HG03039 (cell line): ENCODE measurements around the gene C2orf80.
"Not testable (repeated sequence)": the region's sequence is repeated elsewhere in the genome, so short reads cannot be mapped to it uniquely, and the experiment has no call there.

ENCODE experiments used
- ATAC-seq: cut with Tn5 transposase; IDR thresholded peaks from one replicate; pipeline ENCODE4 v1.9.1; 2021; ENCODE audit warnings: mild to moderate bottlenecking, moderate library complexity; ENCODE audit not compliant: unreplicated experiment

C2orf80 gene

DNA sequence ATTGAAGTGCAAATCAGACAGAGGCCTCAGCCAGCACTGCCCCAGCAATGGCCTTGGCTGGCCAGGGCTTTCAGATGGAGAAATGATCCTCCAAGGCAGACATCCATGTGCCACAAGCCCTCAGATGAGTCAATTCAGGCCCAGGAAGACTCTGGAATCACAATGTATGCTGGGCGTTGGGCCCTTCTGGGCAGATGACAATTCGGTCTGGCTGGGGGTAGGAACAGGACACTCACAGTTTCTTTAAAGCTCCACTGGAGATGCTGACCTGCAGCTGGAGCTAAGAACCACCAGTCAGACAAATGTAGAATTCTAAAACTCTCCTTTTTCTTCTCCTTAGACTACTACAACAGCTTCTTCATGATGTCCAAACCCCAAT, 53.1 kb downstream of the C2orf80 start:
- no peak for ATAC-seq

DNA sequence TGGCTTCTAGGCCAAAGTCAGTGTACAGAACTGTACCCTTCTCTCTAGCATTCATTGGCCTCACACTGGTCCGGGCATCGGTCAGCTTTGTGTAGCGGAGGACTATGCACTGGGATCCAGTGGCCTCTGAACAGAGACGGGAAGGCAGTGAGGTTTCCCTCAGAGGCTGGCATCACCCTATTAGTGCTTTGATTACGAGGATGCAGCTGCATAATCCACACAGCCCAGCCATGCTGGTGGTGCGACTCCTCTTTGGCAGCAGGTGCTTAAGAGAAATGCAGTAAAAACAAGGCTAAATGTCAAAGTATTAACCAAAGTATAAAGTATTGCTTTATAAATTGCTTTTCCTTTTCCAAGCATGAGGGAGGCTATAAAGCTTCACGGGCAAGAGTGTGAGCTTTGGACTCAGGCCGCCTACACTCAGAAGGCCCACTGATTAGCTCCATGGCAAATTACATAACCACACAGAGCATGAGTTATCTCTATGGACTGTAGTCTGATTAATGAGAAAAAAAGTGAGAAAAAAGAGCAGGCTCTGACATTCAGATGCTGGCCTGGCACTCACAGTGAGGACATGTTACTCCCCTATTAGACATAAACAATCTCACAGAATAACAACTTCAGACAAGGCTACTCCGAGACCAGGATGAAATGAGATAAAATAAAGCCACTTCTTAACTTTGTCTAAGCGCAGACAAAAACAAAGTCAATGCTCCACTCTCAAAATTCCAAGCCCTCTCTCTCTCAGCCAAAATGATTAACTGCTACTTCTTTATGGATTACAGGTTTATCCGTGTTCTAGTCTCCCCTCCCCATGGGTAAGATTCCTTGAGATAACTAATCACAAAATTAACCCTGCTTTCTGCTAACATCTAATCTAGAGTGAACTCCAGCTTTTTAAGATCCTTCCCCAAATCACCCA, 53.8 kb downstream of the C2orf80 start:
- no peak for ATAC-seq

DNA sequence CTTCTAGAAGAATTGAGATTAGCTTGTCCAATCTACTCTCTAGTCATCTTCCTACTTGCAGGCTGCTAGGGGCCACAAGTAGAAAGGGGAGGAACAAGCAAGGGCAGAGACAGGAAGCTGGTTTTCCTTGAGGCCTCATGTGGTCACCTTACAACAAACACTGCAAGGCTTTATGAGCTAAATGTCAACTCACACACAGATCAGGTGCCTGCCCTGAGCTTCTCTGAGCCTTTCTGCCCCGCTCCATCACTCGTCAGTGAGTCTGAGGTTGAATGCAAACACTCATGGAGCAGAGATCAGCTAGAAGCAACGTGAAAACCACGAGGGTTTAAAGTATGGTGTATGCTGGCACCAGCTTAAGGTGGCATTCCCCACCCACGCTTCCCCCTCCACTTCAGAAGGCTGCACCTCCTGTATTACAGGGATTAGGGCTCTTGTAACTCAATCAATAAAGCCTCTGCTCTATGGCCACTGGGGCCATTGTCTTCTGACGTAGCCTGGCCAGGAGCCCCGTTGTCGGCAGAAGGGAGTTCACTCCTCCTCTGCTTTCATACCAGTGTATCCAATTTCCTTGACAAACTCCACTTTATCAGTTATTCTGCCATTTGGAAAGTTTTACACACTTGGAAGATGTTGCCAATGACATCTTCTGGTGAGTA, 54.8 kb downstream of the C2orf80 start:
- no peak for ATAC-seq

DNA sequence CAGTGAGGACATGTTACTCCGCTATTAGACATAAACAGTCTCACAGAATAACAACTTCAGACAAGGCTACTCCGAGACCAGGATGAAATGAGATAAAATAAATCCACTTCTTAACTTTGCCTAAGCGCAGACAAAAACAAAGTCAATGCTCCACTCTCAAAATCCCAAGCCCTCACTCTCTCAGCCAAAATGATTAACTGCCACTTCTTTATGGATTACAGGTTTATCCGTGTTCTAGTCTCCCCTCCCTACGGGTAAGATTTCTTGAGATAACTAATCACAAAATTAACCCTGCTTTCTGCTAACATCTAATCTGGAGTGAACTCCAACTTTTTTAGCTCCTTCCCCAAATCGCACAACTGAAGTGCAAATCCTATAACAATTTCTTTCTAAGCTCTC, 59.1 kb downstream of the C2orf80 start:
- no peak for ATAC-seq

DNA sequence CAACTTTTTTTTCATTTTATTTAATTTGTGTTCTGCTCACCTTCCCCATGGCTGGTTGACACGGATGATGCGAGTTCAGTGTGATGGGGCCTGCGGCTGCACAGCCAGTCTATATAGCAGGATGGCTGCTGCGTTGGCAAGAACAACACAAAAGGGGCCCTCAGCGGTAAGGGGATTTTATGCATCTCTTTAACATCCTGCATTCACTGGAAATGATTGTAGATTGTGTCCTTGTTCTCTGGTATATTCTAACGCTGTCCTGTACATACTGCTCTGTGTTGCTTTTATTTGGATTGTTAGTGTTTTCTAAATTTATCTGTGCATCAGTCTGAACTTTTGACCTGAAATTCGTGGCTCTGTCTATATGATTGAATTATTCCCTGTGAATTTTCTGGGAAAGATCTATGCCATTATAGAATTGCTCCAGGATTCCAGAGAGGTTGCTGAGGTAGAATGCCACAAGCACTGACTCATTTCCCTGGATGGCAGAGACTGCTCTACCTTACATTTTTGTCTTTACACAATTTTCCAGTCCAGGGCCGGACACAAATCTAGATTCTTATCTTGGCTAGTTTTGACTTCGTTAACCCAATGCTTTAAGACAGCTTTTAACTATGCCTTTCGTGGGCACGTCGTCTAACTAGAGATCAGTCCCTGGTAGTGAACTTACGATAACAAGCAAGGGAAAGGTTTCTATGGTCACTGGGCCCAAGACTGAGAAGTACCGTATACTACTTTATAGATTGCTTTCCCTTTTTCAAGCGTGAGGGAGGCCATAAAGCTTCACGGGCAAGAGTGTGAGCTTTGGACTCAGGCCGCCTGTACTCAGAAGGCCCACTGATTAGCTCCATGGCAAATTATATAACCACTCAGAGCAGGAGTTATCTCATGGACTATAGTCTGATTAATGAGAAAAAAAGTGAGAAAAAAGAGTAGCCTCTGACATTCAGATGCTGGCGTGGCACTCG, 59.8 kb downstream of the C2orf80 start, which contains the start of gene CRYGC:
Gene CRYGC, minus strand, starts transcription at position 85 of the 968 bp plus-strand sequence. Its CDS starts 36 bp downstream, at position 49.
- ATAC-seq, result no peak

DNA sequence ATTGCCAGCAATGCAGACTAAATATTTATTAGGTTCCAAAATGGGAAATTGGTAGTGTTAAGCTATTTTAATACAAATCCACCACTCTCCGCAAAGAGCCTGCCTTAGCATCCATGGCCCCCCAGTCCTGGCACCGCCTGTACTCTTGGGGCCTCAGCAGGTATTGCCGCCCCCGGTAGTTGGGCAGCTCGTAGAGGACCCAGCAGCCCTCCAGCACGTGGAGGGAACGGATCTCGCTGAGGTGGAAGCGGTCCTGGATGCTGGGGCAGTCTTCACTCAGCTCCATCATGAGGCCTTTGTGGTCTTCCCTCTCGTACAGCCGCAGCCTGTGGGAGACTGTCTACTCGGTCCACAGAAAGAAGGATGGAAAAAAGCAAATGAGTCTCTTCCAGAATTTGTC, 61.7 kb downstream of the C2orf80 start:
- ATAC-seq, result no peak

DNA sequence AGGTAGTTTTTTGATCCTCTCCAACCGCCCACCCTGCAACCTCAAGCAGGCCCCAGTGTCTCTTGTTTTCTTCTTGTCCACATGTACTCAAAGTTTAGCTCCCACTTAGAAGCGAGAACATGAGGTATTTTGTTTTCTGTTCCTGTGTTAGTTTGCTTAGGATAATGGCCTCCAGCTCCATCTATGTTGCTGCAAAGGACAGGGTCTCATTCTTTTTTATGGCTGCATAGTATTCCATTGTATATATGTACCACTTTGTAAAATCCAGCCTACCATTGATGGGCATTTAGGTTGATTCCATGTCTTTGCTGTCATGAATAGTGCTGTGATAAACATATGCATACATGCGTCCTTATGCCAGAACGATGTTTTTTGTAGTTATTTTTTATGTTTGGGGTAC, 62.7 kb downstream of the C2orf80 start:
- ATAC-seq, result no peak

DNA sequence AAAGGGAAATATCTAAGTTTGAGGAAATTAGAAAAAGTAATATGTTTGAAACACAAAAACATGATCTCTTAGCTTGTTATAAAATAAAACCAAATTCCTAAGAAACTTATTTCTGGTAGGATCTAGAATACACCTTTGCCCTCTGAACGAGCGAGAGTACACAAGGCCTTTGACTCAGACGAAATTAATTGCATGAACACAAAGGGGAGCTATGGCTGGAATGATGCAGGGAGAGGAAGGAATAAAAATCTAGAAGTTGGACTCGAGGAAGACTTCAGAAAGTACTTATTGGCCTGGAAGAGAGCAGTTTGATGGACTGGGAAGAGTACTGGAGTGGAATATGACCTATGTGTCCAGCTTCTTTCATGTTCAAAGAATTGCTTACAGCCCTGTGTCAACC, 64.6 kb downstream of the C2orf80 start:
- ATAC-seq, result no peak

DNA sequence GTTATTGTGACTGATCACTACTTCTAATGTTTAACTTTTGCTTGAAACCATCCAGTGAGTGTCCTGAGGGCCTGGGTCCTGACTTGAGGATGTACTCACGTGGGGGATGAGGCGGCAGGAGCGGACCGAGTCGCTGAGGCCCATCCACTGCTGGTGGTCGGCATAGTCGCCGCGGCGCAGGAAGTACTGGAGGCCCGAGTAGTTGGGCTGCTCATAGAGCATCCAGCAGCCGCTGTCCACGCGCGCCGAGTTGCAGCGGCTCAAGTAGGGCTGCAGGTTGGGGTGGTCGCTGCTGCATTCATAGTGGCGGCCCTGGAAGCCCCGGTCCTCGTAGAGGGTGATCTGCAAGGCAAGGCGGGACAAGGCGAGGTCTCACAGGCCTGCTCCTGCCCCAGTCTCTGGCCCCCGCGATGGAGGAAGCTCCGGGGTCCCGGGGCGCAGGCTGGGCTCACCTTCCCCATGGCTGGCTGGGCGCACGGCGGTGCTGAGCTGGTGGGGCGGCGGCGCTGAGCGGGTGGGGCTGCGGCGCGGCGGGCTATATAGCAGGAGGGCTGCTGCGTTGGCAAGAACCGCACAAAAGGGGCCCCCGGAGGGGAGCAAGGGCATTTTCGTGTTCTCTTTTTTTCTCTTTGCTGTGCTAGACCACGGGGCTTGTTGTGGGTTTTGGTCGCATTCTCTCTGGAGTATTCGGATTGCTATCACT, 65.7 kb downstream of the C2orf80 start, which contains the start of gene CRYGD:
Gene CRYGD, minus strand, starts transcription at position 512 of the 703 bp plus-strand sequence. Its CDS starts 51 bp downstream, at position 461.
- ATAC-seq, result not testable (repeated sequence)

DNA sequence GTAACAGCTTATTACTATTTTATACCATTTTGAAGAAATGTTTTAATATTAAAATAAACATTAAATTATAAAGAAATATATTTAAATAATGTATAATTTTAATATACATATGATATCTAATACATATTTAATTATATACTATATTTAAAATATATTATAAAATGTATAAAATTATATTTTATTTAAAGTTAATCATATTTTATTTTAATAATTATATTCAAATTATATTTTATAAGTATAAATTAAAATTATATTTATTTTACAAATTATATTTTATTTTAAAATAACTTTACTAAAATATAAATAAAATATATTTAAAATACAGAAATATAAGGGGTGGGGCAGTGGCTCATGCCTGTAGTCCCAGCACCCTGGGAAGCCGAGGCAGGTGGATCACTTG, 67.6 kb downstream of the C2orf80 start:
- ATAC-seq, result no peak

DNA sequence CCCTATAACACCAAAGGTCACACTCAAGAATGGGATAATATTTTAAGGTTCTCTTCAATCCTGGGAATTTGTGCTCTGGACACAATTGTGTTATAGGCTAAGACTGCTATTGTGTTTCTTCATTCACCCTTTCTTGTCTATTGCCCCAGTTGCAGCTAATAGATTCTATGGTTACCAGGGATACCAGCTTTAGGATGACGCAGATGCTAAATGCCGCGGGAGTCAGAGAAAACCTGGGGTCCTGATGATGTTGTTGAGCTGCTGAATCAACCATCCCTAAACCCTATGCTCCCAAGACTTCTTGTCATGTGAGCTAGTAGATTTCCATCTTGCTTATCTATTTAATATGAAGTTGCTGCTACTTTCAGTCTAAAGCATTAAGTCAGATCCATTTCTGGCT, 70.9 kb downstream of the C2orf80 start:
- no peak for ATAC-seq

DNA sequence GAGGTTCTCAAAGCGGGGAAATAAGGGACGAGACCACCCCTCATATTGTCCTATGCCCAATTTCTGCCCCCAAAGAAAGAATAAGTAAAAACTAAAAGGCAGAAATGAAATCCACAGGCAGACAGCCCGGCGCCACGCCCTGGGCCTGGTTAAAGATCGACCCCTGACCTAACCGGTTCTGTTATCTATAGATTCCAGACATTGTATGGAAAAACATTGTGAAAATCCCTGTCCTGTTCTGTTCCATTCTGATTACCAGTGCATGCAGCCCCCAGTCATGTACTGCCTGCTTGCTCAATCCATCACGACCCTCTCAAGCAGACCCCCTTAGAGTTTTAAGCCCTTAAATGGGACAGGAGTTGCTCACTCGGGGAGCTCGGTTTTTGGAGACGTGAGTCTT, 72.4 kb downstream of the C2orf80 start:
- not testable (repeated sequence) for ATAC-seq
